Osteoblast (primary cell): Measurements from ENCODE around the gene AKR1A1. TPM values are rescaled to one million over a fixed set of nuclear protein-coding genes. Genes with fewer than 3 reads are reported as not detected.
"Not testable (repeated sequence)": the region's sequence is repeated elsewhere in the genome, so short reads cannot be mapped to it uniquely, and the experiment has no call there.

Experiments used
- DNase-seq: peaks from one replicate; pipeline ENCODE4 v3.0.0; 2011; ENCODE audit warnings: low spot score, mixed read lengths; ENCODE audit not compliant: insufficient read length; ENCODE audit errors: missing footprints
- H2AFZ ChIP-seq: 2 replicates; pipeline ENCODE4 v1.6.0; 2011; ENCODE audit warnings: mild to moderate bottlenecking, low read length
- H3K27ac ChIP-seq: 2 replicates; pipeline ENCODE4 v1.5.1; 2011; ENCODE audit warnings: mild to moderate bottlenecking, low read depth, low read length, moderate library complexity
- H3K27me3 ChIP-seq: 2 replicates; pipeline ENCODE4 v1.6.0; 2012; ENCODE audit warnings: mild to moderate bottlenecking, control low read depth, inconsistent platforms, low read length, moderate library complexity; ENCODE audit not compliant: insufficient read depth
- H3K36me3 ChIP-seq: 2 replicates; pipeline ENCODE4 v1.5.1; 2011; ENCODE audit warnings: mild to moderate bottlenecking, low read length, control low read depth, moderate library complexity; ENCODE audit not compliant: insufficient read depth
- H3K4me1 ChIP-seq: 2 replicates; pipeline ENCODE4 v1.5.1; 2011; ENCODE audit warnings: mild to moderate bottlenecking, low read length, control low read depth, moderate library complexity; ENCODE audit not compliant: insufficient read depth
- H3K4me2 ChIP-seq: 2 replicates; pipeline ENCODE4 v1.6.0; 2011; ENCODE audit warnings: mild to moderate bottlenecking, low read length; ENCODE audit not compliant: insufficient read depth
- H3K4me3 ChIP-seq: fragments of 200-600 bp; sonication (generic); 3 replicates; pipeline ENCODE4 v1.5.1; 2012; ENCODE audit warnings: mild to moderate bottlenecking, low read length, inconsistent platforms; ENCODE audit not compliant: insufficient read depth
- H3K79me2 ChIP-seq: 2 replicates; pipeline ENCODE4 v1.6.0; 2012; ENCODE audit warnings: mild to moderate bottlenecking, low read length, control low read depth, inconsistent platforms; ENCODE audit not compliant: insufficient read depth
- H3K9me3 ChIP-seq: 2 replicates; pipeline ENCODE4 v1.5.1; 2011; ENCODE audit warnings: low read depth, low read length, control low read depth
- H4K20me1 ChIP-seq: 2 replicates; pipeline ENCODE4 v1.6.0; 2012; ENCODE audit warnings: mild to moderate bottlenecking, low read length, control low read depth; ENCODE audit not compliant: insufficient read depth
- total RNA-seq: library from RNA; depleted of rRNA; stranded (reverse); fragments of >200 nt; gene quantifications from 2 replicates; pipeline ENCODE4 v1.2.3, GENCODE V29; 2012
- TF ChIP-seq, protein P1 (sequence below): IDR thresholded peaks from 2 replicates; pipeline ENCODE4 v1.5.1; 2011; ENCODE audit warnings: mild to moderate bottlenecking, low read depth, low read length, moderate library complexity; ENCODE audit errors: extremely low read depth

AKR1A1 gene
- total RNA-seq, 1 donor = 136 TPM

GRCh38 chr1:45510036-45510971, 40.3 kb upstream of the AKR1A1 start:
- H3K36me3 ChIP-seq = peaks cover 59% of the 10 kb centered on the region
- no peak for DNase-seq

GRCh38 chr1:45510972-45511527, 39.6 kb upstream of the AKR1A1 start:
- Histone ChIP-seq H3K27ac (no peak overlapping the region), H3K27me3 (no peaks in the 10 kb centered on the region), H2AFZ (no peak overlapping the region), H3K9me3 (no peaks in the 10 kb centered on the region), H4K20me1 (peaks cover 5% of the 10 kb centered on the region), H3K4me1 (no peaks in the 10 kb centered on the region), H3K79me2 (peaks cover 6% of the 10 kb centered on the region), H3K4me2 (no peak overlapping the region), H3K4me3 (no peak overlapping the region), H3K36me3 (peaks cover 65% of the 10 kb centered on the region)
- TF ChIP-seq, protein P1, sequence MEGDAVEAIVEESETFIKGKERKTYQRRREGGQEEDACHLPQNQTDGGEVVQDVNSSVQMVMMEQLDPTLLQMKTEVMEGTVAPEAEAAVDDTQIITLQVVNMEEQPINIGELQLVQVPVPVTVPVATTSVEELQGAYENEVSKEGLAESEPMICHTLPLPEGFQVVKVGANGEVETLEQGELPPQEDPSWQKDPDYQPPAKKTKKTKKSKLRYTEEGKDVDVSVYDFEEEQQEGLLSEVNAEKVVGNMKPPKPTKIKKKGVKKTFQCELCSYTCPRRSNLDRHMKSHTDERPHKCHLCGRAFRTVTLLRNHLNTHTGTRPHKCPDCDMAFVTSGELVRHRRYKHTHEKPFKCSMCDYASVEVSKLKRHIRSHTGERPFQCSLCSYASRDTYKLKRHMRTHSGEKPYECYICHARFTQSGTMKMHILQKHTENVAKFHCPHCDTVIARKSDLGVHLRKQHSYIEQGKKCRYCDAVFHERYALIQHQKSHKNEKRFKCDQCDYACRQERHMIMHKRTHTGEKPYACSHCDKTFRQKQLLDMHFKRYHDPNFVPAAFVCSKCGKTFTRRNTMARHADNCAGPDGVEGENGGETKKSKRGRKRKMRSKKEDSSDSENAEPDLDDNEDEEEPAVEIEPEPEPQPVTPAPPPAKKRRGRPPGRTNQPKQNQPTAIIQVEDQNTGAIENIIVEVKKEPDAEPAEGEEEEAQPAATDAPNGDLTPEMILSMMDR = no peak
- no peak for DNase-seq

More at GRCh38 chr1:45510036-45510971, 40.3 kb upstream of the AKR1A1 start:
- no peak overlapping the region for H3K4me3 ChIP-seq
- H3K79me2 ChIP-seq = peaks cover 2% of the 10 kb centered on the region
- no peak overlapping the region for H3K27ac ChIP-seq
- TF ChIP-seq, protein P1 = no peak
- H3K27me3 ChIP-seq = no peaks in the 10 kb centered on the region
- no peak overlapping the region for H2AFZ ChIP-seq
- H4K20me1 ChIP-seq = peaks cover 2% of the 10 kb centered on the region
- H3K9me3 ChIP-seq = no peaks in the 10 kb centered on the region
- H3K4me1 ChIP-seq = no peaks in the 10 kb centered on the region
- H3K4me2 ChIP-seq = no peak overlapping the region

GRCh38 chr1:45512641-45513054, 38.0 kb upstream of the AKR1A1 start:
- TF ChIP-seq, protein P1 = peak; percentile 82
- Histone ChIP-seq H3K27me3 (no peaks in the 10 kb centered on the region), H3K4me2 (no peak overlapping the region), H3K9me3 (no peaks in the 10 kb centered on the region), H2AFZ (no peak overlapping the region), H3K79me2 (peaks cover 21% of the 10 kb centered on the region), H3K36me3 (peaks cover 81% of the 10 kb centered on the region), H4K20me1 (peaks cover 11% of the 10 kb centered on the region), H3K4me3 (no peak overlapping the region), H3K27ac (no peak overlapping the region), H3K4me1 (no peaks in the 10 kb centered on the region)
- DNase-seq = peak; percentile 84

DNA sequence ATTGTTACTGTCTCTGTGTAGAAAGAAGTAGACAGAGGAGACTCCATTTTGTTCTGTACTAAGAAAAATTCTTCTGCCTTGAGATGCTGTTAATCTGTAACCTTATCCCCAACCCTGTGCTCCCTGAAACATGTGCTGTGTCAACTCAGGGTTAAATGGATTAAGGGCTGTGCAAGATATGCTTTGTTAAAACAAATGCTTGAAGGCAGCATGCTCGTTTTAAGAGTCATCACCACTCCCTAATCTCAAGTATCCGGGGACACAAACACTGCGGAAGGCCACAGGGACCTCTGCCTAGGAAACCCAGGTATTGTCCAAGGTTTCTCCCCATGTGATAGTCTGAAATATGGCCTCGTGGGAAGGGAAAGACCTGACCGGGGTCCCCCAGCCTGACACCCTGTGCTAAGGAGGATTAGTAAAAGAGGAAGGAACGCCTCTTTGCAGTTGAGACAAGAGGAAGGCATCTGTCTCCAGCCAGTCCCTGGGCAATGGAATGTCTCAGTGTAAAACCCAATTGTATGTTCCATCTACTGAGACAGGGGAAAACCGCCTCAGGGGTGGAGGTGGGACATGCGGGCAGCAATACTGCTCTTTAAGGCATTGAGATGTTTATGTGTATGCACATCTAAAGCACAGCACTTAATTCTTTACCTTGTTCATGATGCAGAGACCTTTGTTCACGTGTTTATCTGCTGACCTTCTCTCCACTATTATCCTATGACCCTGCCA, 36.9 kb upstream of the AKR1A1 start:
- not testable (repeated sequence) for H3K27me3 ChIP-seq, H3K9me3 ChIP-seq, DNase-seq, H2AFZ ChIP-seq, H3K4me2 ChIP-seq, H3K27ac ChIP-seq, H3K4me1 ChIP-seq, H3K4me3 ChIP-seq
- Histone ChIP-seq H3K36me3 (peaks cover 84% of the 10 kb centered on the region), H4K20me1 (peaks cover 17% of the 10 kb centered on the region), H3K79me2 (peaks cover 30% of the 10 kb centered on the region)
